IPS DF 4.7 (cell line): ENCODE data around the gene PRKCB.

Experiments
- DNase-seq: peaks from one replicate; pipeline ENCODE4 v3.0.0-alpha.2; 2013; ENCODE audit warnings: low spot score; ENCODE audit errors: extremely low read depth

Gene PRKCB

DNA sequence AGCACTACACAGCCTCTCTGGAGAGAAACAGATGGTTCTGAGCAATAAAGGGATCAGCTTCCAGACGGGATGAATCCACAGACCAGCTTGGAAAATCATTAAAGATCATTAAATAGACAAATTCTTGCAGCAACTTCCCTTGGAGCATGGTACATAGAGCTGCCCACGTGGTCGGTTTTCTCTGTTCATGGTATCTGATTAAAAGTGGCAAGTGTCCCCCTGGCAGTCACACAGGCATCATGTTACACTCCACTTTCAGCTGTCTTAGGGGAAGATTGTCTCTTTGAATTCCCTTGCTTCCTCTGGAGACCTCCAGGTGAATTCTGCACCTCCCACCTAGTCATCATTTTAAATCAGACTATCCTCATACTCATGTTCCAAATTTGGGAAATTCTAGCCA is 328.2 kb downstream of the PRKCB start:
- DNase-seq = no peak

DNA sequence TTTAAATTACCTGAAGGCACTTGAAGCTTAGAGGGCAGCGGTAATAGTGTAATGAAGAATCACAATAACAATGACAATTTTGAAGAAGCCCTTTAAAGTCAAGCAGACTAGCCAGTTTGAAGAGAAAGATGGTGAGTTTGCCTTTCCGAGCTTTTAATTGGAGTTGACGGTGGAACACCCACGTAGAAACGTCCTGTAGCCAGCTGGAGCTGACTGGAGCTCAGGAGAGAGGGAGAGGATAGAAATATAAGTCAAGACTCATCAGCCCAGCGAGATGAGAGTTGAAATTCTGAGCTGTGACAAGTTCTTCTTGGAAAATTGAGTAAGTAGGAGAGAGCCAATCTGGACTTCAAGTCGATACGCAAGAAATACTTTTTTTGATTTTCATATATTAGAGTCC is 328.6 kb downstream of the PRKCB start:
- DNase-seq = no peak

DNA sequence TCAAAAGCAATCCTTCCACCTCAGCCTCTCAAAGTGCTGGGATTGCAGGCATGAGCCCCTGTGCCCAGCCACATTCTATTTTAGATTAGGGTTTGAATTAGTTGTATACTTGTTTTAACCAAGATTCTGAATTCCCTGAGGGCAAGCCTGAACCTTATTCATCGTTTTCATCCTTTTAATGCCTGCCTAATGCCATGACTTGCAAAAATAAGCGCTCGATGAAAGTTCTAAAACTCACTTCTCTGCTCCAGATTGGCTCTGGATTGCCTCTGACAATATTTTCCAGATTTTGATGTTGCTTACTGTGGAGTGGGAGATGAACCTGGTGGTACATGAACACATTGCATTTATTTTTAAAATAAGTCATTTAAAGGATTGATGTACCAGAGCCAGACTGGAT is 329.5 kb downstream of the PRKCB start:
- no peak for DNase-seq

DNA sequence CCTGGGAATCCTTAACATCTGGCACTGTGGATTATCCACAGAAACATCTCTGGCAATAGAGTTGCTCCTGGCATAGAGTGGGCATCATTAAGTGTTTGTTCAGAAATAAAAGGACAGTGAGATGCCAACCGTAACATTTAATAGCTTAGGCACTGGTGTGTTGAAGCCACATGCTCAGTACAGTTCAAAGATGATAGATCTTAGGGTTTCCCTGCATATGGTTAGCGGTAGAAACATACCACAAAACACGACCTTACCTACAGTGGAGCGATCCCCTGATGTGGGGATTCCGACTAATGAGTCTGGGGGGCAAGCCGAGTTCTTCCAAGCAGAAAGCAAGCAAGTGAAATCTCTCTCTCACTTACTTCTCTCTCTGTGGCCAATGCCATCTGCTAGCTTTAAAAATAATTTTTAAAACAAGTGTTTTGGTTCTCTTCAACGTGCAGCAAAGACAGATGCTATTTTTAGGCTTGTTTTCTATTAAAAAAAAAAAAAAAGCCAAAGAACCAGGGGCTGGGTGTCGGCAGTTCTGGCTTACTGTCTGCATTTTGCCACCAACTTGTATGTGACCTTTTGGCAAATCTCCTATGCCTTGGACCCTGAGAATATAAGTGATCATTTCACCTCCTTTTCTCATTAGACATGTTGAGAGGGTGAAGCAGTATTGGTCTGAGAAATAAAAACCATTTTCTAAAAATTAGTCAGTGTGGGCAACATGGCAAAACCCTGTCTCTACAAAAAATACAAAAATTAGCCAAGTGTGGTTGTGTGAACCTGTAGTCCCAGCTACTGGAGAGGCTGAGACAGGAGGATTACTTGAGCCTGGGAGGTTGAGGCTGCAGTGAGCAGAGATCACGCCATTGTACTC is 331.1 kb downstream of the PRKCB start:
- no peak for DNase-seq

DNA sequence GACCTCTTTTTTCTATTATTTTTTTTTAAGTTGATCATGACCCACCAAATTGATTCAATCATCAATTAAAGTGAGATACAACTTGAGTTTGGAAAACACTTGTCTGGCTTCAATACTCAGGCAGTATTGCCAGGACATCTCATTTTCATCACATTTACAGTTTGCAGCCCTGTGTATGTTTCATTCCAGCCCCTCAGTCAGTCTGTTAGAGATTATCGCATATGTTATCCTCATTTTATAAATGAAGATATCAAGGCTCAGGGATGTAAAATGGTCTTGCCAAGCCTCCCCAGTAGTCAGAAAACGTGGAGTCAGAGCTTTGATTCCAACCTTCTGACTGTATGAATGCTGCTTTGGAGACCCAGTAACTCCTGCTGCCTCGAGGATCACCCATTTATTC is 333.1 kb downstream of the PRKCB start:
- no peak for DNase-seq

DNA sequence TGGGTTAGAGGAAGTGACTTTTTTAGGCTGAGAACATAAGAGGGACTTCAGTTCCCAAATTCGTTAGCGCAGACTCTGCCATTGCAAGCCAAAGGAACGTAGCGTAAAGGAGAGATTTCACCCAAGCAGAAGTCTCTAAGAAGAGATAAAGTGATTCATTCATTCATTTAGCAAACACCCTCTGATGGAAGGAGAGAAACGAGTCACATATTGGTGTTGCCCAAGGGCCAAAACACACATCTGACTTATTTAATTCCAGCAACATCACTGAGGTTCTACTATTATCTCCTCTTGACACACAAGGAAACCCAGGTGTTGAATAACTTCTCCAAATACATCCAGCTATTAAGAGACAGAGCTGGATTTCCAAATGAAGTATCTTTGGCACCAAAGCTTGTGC is 334.6 kb downstream of the PRKCB start:
- no peak for DNase-seq

DNA sequence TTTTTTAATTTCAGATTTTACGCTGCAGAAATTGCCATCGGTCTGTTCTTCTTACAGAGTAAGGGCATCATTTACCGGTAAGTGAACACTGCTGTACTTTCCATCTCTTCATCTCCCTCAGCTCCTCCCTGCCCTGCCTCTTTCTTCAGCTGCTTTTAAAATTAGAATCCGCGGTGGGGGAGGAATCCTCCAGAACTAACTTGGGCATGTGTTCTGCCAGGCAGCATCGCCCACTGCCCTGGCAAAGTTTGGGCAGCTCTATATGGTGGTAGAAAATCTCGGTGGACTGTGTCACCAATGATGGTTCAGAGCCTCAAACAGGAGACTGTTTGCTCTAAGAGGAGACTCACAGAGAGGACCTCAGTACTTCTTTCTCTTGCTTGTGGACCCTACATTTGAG is 338.7 kb downstream of the PRKCB start:
- no peak for DNase-seq

DNA sequence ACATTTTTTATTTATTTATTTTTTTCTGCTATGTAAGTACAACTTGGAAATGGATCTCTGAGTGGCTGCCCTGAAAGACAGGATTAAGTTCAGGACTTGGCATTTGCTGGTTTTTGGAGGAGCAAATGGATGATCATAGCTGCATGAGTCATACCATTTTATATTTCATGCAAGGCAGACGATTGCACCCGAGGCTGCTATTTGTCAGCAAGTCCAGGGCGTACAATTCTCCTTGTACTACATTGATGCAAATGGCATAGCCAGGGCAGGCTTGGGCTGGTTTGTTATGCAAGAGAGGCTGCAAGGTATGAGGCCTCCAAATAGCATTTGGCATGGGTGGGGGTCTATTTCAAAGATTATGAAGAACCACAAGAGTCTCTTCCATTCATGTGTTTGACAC is 339.2 kb downstream of the PRKCB start:
- no peak for DNase-seq

DNA sequence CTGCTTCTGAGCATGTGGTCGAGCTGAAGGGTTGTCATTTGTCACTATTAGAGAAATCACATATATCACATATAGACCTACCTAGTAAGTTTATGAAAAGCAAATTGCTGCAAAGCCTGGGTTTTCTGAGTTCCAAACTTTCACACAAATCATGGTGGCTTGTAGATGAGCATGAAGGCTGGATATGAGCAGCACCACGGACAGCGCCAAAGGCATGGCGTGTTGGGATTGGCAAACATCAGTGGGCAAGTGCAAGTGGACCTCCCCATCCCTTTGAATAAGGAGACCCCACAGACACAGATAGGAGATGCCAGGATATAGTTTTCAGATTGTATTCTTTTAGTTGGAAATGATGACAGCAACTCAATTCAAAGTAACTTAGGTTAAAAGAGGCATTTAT is 342.7 kb downstream of the PRKCB start:
- no peak for DNase-seq

DNA sequence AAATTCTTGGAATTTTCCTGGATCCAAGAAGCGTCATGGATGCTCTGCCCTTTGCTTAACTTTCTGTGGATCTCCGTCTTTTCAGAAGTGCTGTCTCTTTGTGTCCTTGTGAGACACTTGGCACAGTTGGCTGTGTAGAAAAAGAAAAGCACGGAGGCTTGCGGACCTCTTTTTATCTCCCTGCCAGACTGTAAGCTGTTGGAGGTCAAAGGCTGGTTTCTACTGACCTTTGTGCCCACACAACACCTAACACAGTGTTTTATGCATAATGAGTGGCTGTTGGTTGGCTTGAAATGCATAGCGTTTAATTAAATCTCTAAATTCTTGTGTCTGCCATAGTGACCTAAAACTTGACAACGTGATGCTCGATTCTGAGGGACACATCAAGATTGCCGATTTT is 344.7 kb downstream of the PRKCB start:
- no peak for DNase-seq

DNA sequence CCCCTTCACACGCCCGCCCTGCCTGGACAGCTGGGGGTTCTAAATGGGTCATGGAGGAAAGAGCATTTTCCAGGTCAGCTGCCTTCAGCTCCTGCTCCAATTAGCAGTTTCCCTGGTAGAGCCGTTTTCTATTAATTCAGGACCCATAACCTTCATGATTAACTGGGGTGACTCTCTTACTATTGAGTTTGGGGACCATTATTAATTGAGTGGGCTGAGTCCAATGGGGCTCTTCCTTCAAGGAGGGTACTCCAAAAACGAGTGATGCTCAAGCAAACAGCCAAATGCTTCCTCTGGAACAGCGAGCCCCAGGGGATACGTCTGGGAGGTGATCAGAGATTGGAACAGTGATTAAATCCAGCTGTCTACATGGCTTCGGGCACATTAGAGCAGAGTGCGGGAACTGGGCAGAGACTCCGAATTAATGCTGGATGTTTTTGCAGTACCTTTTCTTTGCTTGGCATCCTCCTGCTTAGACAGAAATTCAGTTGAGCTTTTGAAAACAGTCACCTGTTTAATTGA is 352.3 kb downstream of the PRKCB start:
- no peak for DNase-seq

DNA sequence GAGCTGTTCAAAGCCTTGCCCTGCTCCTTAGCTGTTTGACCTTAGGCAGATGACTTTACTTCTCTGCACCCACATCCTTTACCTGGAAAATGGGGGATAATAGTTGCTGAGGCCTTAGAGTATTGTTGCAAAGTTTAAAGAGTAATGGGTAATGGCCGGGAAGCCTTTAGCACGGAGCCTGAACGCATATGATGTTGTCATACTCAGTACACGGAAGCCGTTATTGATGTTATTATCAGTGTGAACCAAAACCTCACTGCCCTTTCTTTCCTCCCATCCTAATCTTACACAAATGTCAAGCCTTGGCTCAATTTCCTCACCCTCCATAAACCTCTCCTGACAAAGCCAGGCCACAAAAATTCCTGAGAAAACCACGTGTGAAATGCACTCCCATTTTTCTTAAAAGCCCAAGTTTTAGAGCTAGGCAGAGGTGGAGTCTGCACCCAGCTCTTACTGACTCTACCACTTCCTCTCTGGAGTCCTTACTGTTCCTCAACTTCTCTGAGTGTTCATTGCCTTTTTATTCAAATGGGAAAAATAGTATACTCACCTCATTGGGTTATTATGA is 353.1 kb downstream of the PRKCB start:
- no peak for DNase-seq

DNA sequence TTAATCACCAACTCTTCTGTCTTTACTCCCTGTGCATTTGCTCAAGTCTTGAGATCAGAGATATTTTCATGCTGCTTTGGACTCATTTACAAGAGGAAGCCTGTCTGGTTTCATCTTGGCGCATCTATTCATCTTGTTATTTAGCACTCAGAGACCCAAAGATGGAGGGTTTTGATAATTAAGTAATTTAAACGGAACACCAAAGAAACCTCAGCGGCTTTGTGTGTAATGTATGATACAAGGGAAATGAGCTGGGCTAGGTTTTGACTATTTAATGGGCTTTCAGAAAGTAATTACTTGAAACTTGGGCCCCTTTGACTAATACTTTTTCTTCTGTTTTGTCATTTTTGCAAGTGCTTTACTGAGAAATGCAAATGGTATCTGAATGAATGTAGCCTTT is 354.2 kb downstream of the PRKCB start:
- DNase-seq = no peak

DNA sequence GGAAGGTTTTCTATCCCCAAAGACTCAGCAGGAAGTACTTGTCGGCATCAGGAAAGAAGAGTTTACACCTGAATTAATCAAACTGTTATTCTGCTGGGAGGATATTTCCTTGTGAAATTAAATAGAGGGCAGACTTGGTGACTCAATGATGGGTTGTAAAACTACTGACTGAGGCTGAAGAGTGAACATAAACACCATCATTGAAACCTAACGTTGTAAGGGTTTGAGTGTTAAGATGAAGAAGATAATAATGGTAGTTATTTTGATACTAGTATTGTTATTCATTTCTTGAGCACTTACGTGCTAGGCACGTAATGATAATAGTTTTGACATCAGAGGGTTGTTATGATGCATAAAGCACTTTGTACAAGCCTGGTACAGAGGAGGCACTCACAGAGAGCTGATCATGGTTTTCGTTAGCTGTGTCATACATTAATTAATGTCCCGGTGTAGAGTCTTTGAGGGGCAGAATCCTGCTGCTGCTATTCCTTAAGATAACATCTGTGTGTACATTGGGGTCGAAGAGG is 356.2 kb downstream of the PRKCB start:
- no peak for DNase-seq

DNA sequence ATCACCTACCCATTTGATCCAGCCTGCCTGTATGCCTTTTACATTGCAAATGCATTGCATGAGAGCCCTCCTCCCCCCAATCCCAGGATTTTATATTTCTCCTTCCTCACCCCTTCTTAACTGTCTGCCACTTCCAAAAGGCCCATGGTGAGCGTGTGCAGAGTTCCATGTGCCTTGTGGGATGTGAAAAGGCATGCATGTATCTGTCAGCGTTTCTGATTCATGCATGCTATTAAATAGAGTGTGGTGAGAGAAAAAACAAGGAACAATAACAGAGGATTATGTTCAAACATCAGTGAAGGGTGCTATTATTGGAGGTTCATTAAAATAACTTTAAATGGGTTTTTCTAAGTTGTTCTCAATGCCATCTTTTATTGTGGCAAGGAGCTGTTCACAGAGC is 359.4 kb downstream of the PRKCB start:
- no peak for DNase-seq

DNA sequence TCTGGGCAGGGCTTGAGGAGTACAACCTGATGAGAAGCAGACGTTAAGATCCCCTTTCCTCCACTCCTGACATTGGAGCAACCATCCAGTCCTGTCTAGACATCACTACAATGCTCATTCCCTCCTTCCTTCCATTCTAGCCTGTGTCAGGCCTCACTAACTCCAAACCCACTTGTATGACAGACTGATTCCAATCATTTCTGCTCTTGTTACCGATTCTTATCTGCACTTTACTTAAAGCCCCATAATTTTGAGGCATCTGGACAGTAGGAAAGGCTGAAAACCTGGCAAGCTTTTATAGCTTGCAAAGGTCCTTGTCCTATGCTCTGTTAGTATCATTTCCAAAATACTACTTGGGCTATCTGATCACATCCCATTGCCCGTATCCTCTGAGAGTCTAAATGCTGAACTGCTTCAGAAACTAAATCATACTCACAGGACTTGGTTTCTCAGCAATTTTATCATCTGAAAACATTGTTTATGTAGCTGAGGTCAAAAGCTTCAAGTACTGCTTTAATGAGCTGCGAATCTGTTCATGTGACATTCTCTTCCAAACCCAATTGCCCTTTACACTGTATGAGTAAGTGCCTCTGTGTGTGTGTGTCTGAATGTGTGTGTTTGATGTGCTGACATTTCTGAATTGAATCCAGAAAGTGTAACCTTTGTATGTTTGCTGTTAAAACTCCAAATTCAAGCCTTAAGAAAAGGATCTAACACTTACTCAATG is 363.2 kb downstream of the PRKCB start:
- no peak for DNase-seq

DNA sequence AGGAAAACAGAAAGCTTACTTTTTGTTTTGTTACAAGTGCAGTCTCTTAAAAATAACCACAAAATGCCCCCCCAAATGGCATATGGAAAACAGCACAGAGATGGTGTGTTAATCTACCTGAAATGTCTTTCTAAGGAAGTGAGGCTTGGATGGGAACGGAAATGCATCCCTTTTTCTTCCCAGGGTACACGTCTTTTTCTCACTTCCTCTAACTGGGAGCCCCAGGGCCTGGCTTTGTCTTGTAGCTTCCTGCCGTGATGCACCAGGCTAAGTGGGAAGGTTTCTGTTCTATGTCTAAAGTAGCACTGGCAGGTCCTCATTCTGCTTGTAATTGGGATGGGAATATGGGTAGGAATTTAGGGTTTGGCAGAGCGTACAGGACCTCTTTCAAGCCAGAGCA is 367.9 kb downstream of the PRKCB start:
- no peak for DNase-seq

DNA sequence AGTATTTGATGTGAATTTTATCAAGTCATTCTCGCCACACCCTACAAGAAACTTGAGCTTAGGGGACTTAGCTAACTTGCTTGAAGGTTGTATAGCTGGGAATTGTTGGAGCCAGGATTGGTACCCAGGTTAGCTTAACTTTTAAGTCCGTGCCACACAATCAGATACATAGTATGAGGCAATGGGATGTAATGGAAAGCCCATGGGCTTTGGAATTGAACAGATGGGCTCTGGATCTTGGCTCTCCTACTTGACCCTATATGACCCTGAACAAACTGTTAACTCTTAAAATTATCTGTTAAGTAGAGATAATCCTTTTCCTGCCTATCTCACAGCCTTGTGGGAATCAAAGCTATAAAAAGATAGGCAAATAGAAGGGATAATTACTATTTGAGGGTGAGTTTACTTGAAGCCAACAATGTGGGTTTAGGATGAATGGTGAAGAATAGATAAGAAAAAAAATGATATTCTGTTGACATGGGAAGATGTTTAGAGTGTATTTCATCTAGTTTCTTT is 368.4 kb downstream of the PRKCB start:
- DNase-seq = no peak

DNA sequence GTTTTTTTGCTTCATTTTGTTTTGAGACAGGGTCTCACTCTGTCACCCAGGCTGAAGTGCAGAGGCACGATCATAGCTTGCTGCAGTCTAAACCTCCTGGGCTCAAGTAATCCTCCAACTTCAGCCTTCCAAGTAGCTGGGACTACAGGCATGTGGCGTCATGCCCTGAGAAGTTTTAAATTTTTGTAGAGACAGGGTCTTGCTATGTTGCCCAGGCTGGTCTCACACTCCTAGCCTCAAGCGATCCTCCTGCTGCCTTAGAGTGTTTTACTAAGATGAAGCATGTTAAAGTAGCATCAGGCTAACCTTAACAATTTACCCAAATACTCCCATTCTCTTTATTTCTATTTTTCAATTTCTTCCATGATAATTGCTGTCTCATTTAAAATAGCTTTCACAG is 371.1 kb downstream of the PRKCB start:
- DNase-seq = no peak

DNA sequence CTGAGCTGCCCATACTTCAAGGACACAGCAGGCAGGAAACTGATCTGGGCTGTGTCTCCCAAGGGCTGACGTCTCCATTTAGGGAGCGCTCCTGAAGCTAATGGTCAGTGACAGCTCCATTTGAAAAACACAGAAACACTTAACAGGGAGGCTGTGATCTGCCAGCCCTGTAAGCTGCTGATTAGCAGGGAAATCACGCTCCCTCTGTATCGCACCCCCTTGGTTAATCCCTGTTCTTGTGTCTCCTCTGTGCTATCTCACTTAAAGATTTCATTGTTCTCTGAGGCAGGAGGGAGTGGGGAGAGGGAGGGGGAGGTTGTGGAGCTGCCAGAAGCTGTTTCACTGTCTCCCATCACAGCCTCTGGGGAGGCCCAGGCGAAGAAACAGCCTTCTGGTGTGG is 372.9 kb downstream of the PRKCB start:
- no peak for DNase-seq

DNA sequence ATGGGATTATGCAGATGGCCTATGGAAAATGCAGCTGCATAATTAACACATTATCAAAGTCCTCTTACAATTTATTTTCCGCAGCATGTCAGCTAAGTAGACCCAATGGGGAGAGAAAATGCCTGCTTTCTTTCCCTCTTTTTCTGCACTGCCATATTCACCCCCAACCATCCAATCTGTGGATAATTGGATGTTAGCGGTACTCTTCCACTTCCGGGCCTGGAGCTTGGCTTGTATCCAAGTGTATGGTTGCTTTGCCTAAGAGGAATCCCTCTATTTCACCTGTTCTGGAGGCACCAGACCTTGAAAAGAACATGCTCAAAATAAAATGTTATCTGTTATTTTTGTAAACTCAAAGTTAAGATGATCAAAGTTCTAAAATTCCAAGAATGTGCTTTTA is 379.2 kb downstream of the PRKCB start:
- no peak for DNase-seq

DNA sequence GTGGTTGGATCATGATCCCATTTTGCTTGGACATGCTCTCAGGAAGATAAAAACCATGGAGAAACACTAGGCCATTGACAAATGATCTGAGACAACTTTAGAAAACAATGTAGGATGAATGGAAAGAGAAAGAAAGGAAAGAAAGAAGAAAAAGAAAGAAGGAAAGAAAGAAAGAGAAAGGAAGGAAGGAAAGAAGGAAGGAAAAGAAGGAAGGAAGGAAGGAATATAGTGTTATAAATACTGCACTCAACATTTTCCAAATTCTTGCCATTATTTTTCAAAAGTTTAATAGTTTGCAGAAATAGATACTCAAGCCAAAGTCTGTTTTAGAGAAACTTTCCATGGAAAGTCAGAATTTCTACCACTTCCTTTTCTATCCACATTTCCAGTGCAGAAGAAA is 381.2 kb downstream of the PRKCB start:
- DNase-seq = no peak
